ENCODE measurements around the gene JADE3. TPM values are rescaled to one million over a fixed set of nuclear protein-coding genes. Genes with fewer than 3 reads are reported as not detected.

The JADE3 gene
- total RNA-seq, 1 donor from 2014 or later: 22.5 TPM

- Mint-ChIP-seq H3K27ac (no peak overlapping the region), H3K4me3 (ENCODE audit: low read depth) (no peak overlapping the region), H3K27me3 (no peaks in the 10 kb centered on the region), H3K9me3 (ENCODE audit: low read depth) (peaks cover 19% of the 10 kb centered on the region), H3K4me1 (ENCODE audit: low read depth) (peaks cover 13% of the 10 kb centered on the region), H3K36me3 (ENCODE audit: insufficient read depth) (peaks cover 2% of the 10 kb centered on the region)
- no peak for DNase-seq (ENCODE audit: low spot score, unreplicated experiment)
- TF ChIP-seq CTCF (IDR thresholded peaks at IDR 0.05; ENCODE audit: unreplicated experiment): no peak
Measured at GRCh38 chrX:46927718-46928117, 15.5 kb downstream of the JADE3 start.

DNA sequence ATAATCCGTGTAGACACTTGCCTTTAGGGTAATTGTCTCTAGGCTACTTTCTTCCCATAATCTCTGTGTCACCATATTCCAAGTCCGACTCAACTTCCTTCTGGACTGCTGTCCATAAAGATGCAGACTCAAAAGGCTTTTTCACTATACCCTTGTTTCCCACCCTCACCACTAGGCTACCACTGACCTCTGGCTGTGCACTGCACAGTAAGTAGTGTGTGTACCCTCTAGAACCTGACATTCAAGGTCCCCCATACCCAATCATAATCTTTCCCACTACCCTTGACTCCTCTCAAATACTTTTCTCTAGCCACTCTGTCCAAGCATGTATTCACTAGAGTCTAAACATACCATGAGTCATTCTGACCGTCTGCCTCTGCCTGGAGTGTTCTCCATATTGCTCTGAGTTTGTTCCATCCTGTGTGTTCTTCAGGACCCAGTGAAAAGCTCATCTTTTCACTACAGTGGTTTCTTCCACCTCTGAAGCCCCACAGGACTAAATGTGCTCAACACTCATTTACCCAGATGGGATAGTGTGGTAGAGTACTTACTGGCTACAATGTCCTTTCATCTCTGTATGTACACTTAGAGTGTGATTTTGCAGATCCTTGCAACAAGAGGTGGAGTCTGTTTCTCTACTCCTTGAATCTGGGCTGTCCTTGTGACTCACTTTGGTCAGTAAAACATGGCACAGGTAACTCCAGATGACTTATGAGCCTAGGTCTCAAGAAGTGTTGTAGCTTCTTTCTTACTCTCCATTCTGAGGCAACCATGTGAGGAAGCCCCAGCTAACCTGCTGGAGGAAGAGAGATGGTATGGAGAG is 17.4 kb downstream of the JADE3 start:
- Mint-ChIP-seq H3K4me1 (ENCODE audit: low read depth) (peaks cover 17% of the 10 kb centered on the region), H3K27me3 (no peaks in the 10 kb centered on the region), H3K27ac (no peak overlapping the region), H3K4me3 (ENCODE audit: low read depth) (no peak overlapping the region), H3K9me3 (ENCODE audit: low read depth) (peaks cover 22% of the 10 kb centered on the region), H3K36me3 (ENCODE audit: insufficient read depth) (peaks cover 3% of the 10 kb centered on the region)
- no peak for DNase-seq (ENCODE audit: low spot score, unreplicated experiment)
- TF ChIP-seq CTCF (IDR thresholded peaks at IDR 0.05; ENCODE audit: unreplicated experiment): no peak

GRCh38 chrX:46935295-46935694 is 23.1 kb downstream of the JADE3 start:
- H3K4me1 Mint-ChIP-seq (ENCODE audit: low read depth): peaks cover 20% of the 10 kb centered on the region

DNA sequence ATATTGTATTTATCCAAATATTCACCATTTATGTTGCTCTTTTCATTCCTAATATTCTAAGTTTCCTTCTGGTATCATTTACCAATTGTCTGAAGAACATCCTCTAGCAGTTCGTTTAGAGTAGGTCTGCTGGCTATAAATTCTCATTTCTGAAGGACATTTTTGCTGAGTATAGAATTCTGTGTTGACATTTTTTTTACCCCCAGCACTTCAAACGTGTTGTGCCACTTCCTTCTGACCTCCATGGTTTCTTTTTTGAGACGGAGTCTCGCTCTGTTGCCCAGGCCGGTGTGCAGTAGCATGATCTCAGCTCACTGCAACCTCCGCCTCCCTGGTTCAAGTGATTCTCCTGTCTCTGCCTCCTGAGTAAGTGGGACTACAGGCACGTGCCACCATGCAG is 26.4 kb downstream of the JADE3 start:
- Mint-ChIP-seq H3K36me3 (ENCODE audit: insufficient read depth) (peaks cover 10% of the 10 kb centered on the region), H3K9me3 (ENCODE audit: low read depth) (peaks cover 37% of the 10 kb centered on the region)

More at GRCh38 chrX:46935295-46935694, 23.1 kb downstream of the JADE3 start:
- no peak overlapping the region for H3K4me3 Mint-ChIP-seq (ENCODE audit: low read depth)
- H3K36me3 Mint-ChIP-seq (ENCODE audit: insufficient read depth): peaks cover 7% of the 10 kb centered on the region
- peaks cover 33% of the 10 kb centered on the region for H3K9me3 Mint-ChIP-seq (ENCODE audit: low read depth)
- no peak for TF ChIP-seq CTCF (IDR thresholded peaks at IDR 0.05; ENCODE audit: unreplicated experiment)
- DNase-seq (ENCODE audit: low spot score, unreplicated experiment): no peak
- no peak overlapping the region for H3K27ac Mint-ChIP-seq
- no peaks in the 10 kb centered on the region for H3K27me3 Mint-ChIP-seq

GRCh38 chrX:46941341-46941740 is 29.1 kb downstream of the JADE3 start:
- peaks cover 35% of the 10 kb centered on the region for H3K9me3 Mint-ChIP-seq (ENCODE audit: low read depth)

More for the DNA sequence above, 26.4 kb downstream of the JADE3 start:
- peaks cover 7% of the 10 kb centered on the region for H3K4me1 Mint-ChIP-seq (ENCODE audit: low read depth)
- DNase-seq (ENCODE audit: low spot score, unreplicated experiment): no peak
- no peak overlapping the region for H3K4me3 Mint-ChIP-seq (ENCODE audit: low read depth)
- TF ChIP-seq CTCF (IDR thresholded peaks at IDR 0.05; ENCODE audit: unreplicated experiment): no peak
- no peaks in the 10 kb centered on the region for H3K27me3 Mint-ChIP-seq
- no peak overlapping the region for H3K27ac Mint-ChIP-seq

More at GRCh38 chrX:46941341-46941740, 29.1 kb downstream of the JADE3 start:
- H3K27ac Mint-ChIP-seq: no peak overlapping the region
- no peak overlapping the region for H3K4me3 Mint-ChIP-seq (ENCODE audit: low read depth)
- H3K36me3 Mint-ChIP-seq (ENCODE audit: insufficient read depth): peaks cover 7% of the 10 kb centered on the region
- no peaks in the 10 kb centered on the region for H3K27me3 Mint-ChIP-seq
- TF ChIP-seq CTCF (IDR thresholded peaks at IDR 0.05; ENCODE audit: unreplicated experiment): no peak
- peaks cover 9% of the 10 kb centered on the region for H3K4me1 Mint-ChIP-seq (ENCODE audit: low read depth)
- no peak for DNase-seq (ENCODE audit: low spot score, unreplicated experiment)
